Astrocyte (in vitro differentiated cells and primary cell): ENCODE results near the gene TBX5. TPM values are rescaled to one million over a fixed set of nuclear protein-coding genes. Genes with fewer than 3 reads are reported as not detected.
A peak's percentile ranks its signal among the peaks of the same experiment; 100 is the strongest.

Source experiments
- DNase-seq: peaks from one replicate; pipeline ENCODE4 v3.0.0-alpha.2; 2010; ENCODE audit warnings: low read depth
- FAIRE-seq: peaks from 2 replicates; lab custom pipeline; 2011; peaks lifted over from hg19 to GRCh38; lab: Jason Lieb, UNC
- H2AFZ ChIP-seq: 2 replicates; pipeline ENCODE4 v1.6.0; 2012; ENCODE audit warnings: low read depth, low read length, inconsistent platforms
- H3K27ac ChIP-seq: 2 replicates; pipeline ENCODE4 v1.5.1; 2011; ENCODE audit warnings: low read depth, low read length, inconsistent platforms
- H3K27me3 ChIP-seq: 2 replicates; pipeline ENCODE4 v1.6.0; 2011; ENCODE audit warnings: low read length, inconsistent platforms; ENCODE audit not compliant: insufficient read depth
- H3K36me3 ChIP-seq: 2 replicates; pipeline ENCODE4 v1.5.1; 2011; ENCODE audit warnings: low read length, inconsistent platforms; ENCODE audit not compliant: insufficient read depth
- H3K4me1 ChIP-seq: 2 replicates; pipeline ENCODE4 v1.5.1; 2011; ENCODE audit warnings: low read length, inconsistent platforms; ENCODE audit not compliant: insufficient read depth
- H3K4me2 ChIP-seq: 2 replicates; pipeline ENCODE4 v1.6.0; 2012; ENCODE audit warnings: low read length, inconsistent platforms
- H3K4me3 ChIP-seq: 2 replicates; pipeline ENCODE4 v1.5.1; 2011; ENCODE audit warnings: low read depth, mild to moderate bottlenecking, low read length, inconsistent platforms; ENCODE audit not compliant: insufficient read depth
- H3K79me2 ChIP-seq: 2 replicates; pipeline ENCODE4 v1.6.0; 2012; ENCODE audit warnings: mild to moderate bottlenecking, low read length, inconsistent platforms; ENCODE audit not compliant: insufficient read depth
- H3K9ac ChIP-seq: 2 replicates; pipeline ENCODE4 v1.6.0; 2012; ENCODE audit warnings: mild to moderate bottlenecking, low read length, inconsistent platforms
- H3K9me3 ChIP-seq: 2 replicates; pipeline ENCODE4 v1.5.1; 2012; ENCODE audit warnings: low read depth, mild to moderate bottlenecking, low read length, inconsistent platforms; ENCODE audit not compliant: insufficient read depth
- H4K20me1 ChIP-seq: 2 replicates; pipeline ENCODE4 v1.6.0; 2012; ENCODE audit warnings: low read length, inconsistent platforms; ENCODE audit not compliant: insufficient read depth
- H3K27ac Mint-ChIP-seq: one replicate; pipeline ENCODE4 v1.8.0; 2021; ENCODE audit warnings: mild to moderate bottlenecking, mixed read lengths; ENCODE audit not compliant: unreplicated experiment
- H3K27me3 Mint-ChIP-seq: one replicate; pipeline ENCODE4 v1.8.0; 2021; ENCODE audit warnings: low read depth, mixed read lengths; ENCODE audit not compliant: unreplicated experiment
- H3K36me3 Mint-ChIP-seq: one replicate; pipeline ENCODE4 v1.8.0; 2021; ENCODE audit warnings: low read depth, mixed read lengths; ENCODE audit not compliant: unreplicated experiment
- H3K4me1 Mint-ChIP-seq: one replicate; pipeline ENCODE4 v1.8.0; 2021; ENCODE audit warnings: low read depth, mixed read lengths; ENCODE audit not compliant: unreplicated experiment
- H3K4me3 Mint-ChIP-seq: one replicate; pipeline ENCODE4 v1.8.0; 2021; ENCODE audit warnings: mild to moderate bottlenecking, moderate library complexity, mixed read lengths; ENCODE audit not compliant: unreplicated experiment
- H3K9me3 Mint-ChIP-seq: one replicate; pipeline ENCODE4 v1.8.0; 2021; ENCODE audit warnings: mild to moderate bottlenecking, mixed read lengths; ENCODE audit not compliant: unreplicated experiment
- EZH2 ChIP-seq: IDR thresholded peaks from 2 replicates; pipeline ENCODE4 v1.6.1; 2012; ENCODE audit warnings: mild to moderate bottlenecking, low read length, inconsistent platforms; ENCODE audit not compliant: insufficient read depth
- total RNA-seq: library from RNA; stranded (reverse); gene quantifications from 2 replicates; pipeline ENCODE4 v1.2.1, GENCODE V29; 2021
- TF ChIP-seq, protein P1 (sequence below): IDR thresholded peaks from 2 replicates; pipeline ENCODE4 v1.5.1; 2011; ENCODE audit warnings: low read depth, mild to moderate bottlenecking, inconsistent platforms, low read length, moderate library complexity; ENCODE audit not compliant: insufficient read depth

TBX5 gene
- total RNA-seq, 1 donor from 2014 or later, result not detected

GRCh38 chr12:114320968-114321367 is 85.0 kb downstream of the TBX5 start:
- Histone ChIP-seq H3K9me3 (no peaks in the 10 kb centered on the region), H3K27ac (no peak overlapping the region), H3K36me3 (no peaks in the 10 kb centered on the region), H2AFZ (no peak overlapping the region), H3K9ac (no peak overlapping the region), H3K79me2 (no peaks in the 10 kb centered on the region), H3K4me1 (peaks cover 4% of the 10 kb centered on the region), H3K27me3 (no peaks in the 10 kb centered on the region), H3K4me2 (no peak overlapping the region), H4K20me1 (no peaks in the 10 kb centered on the region), H3K4me3 (no peak overlapping the region)
- DNase-seq (no peak), FAIRE-seq (no peak)
- peaks cover 4% of the 10 kb centered on the region for H3K9me3 Mint-ChIP-seq
- no peaks in the 10 kb centered on the region for H3K36me3 Mint-ChIP-seq
- peaks cover 2% of the 10 kb centered on the region for H3K4me1 Mint-ChIP-seq
- H3K4me3 Mint-ChIP-seq, result no peak overlapping the region
- no peak overlapping the region for H3K27ac Mint-ChIP-seq
- H3K27me3 Mint-ChIP-seq, result peaks cover 13% of the 10 kb centered on the region
- TF ChIP-seq, protein P1, sequence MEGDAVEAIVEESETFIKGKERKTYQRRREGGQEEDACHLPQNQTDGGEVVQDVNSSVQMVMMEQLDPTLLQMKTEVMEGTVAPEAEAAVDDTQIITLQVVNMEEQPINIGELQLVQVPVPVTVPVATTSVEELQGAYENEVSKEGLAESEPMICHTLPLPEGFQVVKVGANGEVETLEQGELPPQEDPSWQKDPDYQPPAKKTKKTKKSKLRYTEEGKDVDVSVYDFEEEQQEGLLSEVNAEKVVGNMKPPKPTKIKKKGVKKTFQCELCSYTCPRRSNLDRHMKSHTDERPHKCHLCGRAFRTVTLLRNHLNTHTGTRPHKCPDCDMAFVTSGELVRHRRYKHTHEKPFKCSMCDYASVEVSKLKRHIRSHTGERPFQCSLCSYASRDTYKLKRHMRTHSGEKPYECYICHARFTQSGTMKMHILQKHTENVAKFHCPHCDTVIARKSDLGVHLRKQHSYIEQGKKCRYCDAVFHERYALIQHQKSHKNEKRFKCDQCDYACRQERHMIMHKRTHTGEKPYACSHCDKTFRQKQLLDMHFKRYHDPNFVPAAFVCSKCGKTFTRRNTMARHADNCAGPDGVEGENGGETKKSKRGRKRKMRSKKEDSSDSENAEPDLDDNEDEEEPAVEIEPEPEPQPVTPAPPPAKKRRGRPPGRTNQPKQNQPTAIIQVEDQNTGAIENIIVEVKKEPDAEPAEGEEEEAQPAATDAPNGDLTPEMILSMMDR, result no peak
- no peak for TF ChIP-seq EZH2

GRCh38 chr12:114320101-114320500 is 85.8 kb downstream of the TBX5 start:
- H2AFZ ChIP-seq, result no peak overlapping the region
- peaks cover 13% of the 10 kb centered on the region for H3K27me3 Mint-ChIP-seq
- peaks cover 4% of the 10 kb centered on the region for H3K9me3 Mint-ChIP-seq
- no peaks in the 10 kb centered on the region for H4K20me1 ChIP-seq
- H3K9ac ChIP-seq, result no peak overlapping the region
- no peaks in the 10 kb centered on the region for H3K79me2 ChIP-seq
- no peak overlapping the region for H3K27ac ChIP-seq
- no peaks in the 10 kb centered on the region for H3K9me3 ChIP-seq
- DNase-seq (no peak), FAIRE-seq (no peak)
- H3K4me3 ChIP-seq, result no peak overlapping the region
- H3K4me2 ChIP-seq, result no peak overlapping the region
- no peaks in the 10 kb centered on the region for H3K27me3 ChIP-seq
- no peak overlapping the region for H3K27ac Mint-ChIP-seq
- H3K36me3 Mint-ChIP-seq, result no peaks in the 10 kb centered on the region
- H3K4me3 Mint-ChIP-seq, result no peak overlapping the region
- TF ChIP-seq, protein P1, result no peak
- no peak for TF ChIP-seq EZH2
- H3K4me1 Mint-ChIP-seq, result peaks cover 2% of the 10 kb centered on the region
- peaks cover 12% of the 10 kb centered on the region for H3K4me1 ChIP-seq
- H3K36me3 ChIP-seq, result no peaks in the 10 kb centered on the region

- no peaks in the 10 kb centered on the region for H3K27me3 ChIP-seq
- H3K79me2 ChIP-seq, result no peaks in the 10 kb centered on the region
- no peaks in the 10 kb centered on the region for H3K36me3 Mint-ChIP-seq
- H3K4me3 Mint-ChIP-seq, result no peak overlapping the region
- no peak overlapping the region for H2AFZ ChIP-seq
- DNase-seq (peak; percentile 94), FAIRE-seq (no peak)
- H3K9ac ChIP-seq, result no peak overlapping the region
- H3K4me3 ChIP-seq, result no peak overlapping the region
- H4K20me1 ChIP-seq, result no peaks in the 10 kb centered on the region
- no peaks in the 10 kb centered on the region for H3K9me3 ChIP-seq
- peaks cover 4% of the 10 kb centered on the region for H3K9me3 Mint-ChIP-seq
- no peaks in the 10 kb centered on the region for H3K36me3 ChIP-seq
- peak overlapping the region; percentile 28 for H3K4me2 ChIP-seq
- TF ChIP-seq, protein P1, result no peak
- TF ChIP-seq EZH2, result no peak
- H3K4me1 ChIP-seq, result peaks cover 12% of the 10 kb centered on the region
- H3K27me3 Mint-ChIP-seq, result peaks cover 11% of the 10 kb centered on the region
- H3K4me1 Mint-ChIP-seq, result peaks cover 2% of the 10 kb centered on the region
- no peak overlapping the region for H3K27ac Mint-ChIP-seq
- no peak overlapping the region for H3K27ac ChIP-seq
These were observed 86.5 kb downstream of the TBX5 start for GRCh38 chr12:114319422-114319821.
